Activated naive CD8-positive, alpha-beta T cell treated with anti-CD3 and anti-CD28 coated beads, Interleukin-2, amount 50 U/mL, for 16 hours (primary cell): ENCODE measurements around the gene F3.

ENCODE experiments used
- DNase-seq: peaks from one replicate; pipeline ENCODE4 v3.0.0-alpha.2; 2020; ENCODE audit warnings: low read depth, low spot score

F3 gene

DNA sequence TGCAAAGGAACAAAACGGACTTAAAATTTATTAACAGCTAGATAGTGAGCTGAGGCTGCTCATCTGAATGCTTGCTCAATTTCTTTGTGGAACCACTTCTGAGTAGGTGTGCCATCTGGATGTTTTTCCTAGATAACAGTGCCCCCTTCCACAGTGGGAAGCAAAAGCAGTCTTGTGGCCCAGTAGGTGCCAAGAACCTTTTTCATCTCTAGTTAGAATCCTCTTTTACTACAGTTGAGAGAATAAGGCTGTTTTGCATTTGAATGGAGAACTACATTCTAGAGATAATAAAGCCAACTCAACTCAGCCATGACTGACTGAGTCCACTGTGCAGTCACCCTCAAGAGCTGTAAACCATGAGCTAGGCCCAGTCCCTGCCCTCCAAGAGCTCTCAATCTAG, 13.3 kb downstream of the F3 start:
- no peak for DNase-seq

- DNase-seq, result no peak
Measured at GRCh38 chr1:94527447-94528031, 14.0 kb downstream of the F3 start.

DNA sequence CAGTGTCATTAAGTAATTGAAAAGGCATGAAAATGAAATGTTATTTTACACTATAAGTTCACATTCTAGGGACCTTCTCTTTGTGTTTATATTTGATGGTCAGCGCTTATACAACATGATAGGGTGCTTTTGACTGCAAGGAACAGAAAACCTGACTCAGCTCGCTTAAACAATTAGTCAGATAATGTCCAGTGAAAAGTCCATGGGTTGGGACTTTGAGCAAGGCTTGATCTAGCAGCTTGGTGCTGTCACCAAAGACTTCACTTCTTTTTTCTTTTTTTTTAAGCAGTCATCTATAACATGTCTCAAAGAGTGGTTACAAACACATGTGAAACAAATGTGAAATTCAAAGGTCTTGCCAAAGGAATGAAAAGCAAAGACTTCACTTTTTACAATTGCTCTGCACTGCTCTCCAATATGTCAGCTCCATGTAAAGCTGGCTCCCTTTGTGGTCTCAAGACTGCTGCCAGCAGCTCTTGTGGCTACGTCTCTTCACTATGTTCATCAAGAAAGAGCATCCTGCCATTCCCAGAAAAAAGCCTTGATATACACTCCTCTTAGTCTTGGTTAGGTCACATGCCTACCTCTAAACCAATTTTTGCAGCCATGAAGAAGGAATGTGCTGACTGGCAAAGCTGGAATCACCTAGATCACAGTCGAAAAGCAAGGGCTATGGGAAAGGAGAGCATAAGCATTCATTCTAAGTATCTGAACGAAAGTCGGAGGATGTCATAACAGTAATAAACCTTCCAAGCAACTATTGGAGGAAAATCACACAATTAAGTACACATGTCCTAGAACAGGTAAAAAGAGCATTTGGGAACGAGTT, 15.2 kb downstream of the F3 start:
- no peak for DNase-seq

DNA sequence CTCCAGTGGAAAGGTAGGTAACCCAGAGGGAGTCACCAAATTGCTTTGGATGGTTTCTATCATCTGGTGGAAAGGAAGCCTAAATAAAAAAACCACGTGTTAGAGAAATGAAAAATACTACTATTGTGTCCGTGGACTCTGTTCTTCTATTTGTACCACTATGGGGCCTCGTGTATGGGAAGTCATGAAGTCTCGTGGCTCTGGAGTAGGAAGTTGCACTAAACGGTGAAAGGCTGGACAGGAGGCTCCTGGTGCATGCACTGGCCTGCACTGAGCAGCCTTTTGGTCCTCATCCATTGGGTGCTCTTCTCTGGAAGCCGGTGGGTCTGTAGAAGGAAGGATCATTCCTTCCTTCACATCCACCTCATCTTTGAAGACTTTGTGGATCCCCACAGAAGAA, 17.0 kb downstream of the F3 start:
- no peak for DNase-seq

DNA sequence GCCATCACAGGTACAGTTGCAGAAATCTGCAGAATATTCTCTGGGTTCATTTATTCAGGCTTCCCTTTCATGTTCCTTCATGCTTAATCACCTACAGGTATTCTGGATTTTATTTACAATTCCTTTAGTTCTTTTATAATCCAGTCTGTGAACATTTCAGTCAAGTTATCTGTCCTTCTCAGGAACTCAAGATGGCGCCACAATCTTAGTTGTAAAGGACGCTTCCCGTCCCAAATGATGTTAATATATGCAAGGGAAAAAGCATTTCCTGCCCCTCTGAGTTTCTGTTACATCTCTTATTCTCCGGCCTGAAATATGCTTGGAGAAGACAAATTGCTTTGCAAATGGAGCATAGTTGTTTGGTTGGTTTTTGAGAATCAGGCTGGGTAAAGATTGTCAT, 19.3 kb downstream of the F3 start:
- DNase-seq, result no peak

GRCh38 chr1:94519351-94519750, 22.2 kb downstream of the F3 start:
- DNase-seq, result no peak

- DNase-seq, result no peak
Measured at GRCh38 chr1:94515296-94515947, 26.1 kb downstream of the F3 start.

- no peak for DNase-seq
Measured at GRCh38 chr1:94514095-94514727, 27.3 kb downstream of the F3 start.

DNA sequence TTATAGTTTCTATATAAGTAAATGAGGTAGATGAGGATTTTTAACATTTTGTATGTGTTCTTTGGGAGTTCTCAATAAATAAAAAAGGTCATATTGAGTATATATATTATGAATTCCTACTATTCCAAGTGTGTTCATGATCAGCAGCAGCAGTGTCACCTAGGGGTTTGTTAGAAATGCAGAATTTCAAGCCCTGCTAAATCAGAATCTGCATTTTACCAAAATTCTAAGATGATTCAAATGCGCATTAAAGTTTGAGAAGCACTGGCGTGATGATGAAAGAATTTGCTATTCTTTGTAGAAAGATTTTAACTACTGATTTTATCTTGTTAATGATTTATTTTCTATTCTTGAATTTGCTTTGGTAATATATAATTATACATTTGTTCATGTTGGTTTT, 28.7 kb downstream of the F3 start:
- DNase-seq, result no peak

DNA sequence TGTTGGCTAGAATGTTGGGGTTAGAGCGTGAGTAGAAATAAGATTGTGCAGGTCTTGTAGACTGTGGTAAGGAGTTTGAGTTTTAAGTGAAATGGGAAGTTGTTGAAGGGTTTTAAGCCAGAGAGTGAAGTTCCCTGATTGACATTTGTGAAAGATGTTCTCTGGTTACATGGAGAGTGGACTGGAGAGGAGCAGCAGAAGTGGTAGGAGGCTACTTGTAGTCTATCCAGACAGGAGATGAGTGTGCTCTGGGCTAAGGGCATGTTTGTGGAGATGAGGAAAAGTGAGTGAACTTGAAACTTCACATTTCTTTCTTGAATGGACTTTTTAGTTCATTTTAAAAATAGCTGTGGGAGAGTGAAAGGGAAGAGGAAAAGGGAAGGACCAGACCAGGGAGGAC, 37.0 kb downstream of the F3 start:
- no peak for DNase-seq

GRCh38 chr1:94503153-94503552, 38.4 kb downstream of the F3 start:
- DNase-seq, result no peak

GRCh38 chr1:94501935-94502334, 39.6 kb downstream of the F3 start:
- DNase-seq, result no peak

- no peak for DNase-seq
Measured at GRCh38 chr1:94501426-94501825, 40.1 kb downstream of the F3 start.

GRCh38 chr1:94496076-94496755, 45.3 kb downstream of the F3 start:
- DNase-seq, result no peak

DNA sequence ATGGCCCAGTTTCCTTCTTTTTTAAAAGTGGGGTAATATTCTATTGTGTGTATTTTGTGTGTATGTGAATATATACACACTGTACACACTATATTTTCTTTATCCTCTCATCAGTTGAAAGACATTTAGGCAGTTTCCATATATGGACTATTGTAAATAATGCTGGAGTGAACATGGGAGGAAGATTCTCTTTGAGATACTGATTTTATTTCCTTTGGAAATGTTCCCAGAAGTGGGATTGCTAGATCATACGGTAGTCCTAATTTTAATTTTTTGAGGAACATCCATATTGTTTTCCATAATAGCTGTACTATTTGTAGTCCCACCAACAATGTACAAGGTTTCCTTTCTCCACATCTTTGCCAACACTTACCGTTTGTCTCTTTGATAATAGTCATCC, 51.0 kb downstream of the F3 start:
- DNase-seq, result no peak

GRCh38 chr1:94486990-94487389, 54.6 kb downstream of the F3 start:
- no peak for DNase-seq

DNA sequence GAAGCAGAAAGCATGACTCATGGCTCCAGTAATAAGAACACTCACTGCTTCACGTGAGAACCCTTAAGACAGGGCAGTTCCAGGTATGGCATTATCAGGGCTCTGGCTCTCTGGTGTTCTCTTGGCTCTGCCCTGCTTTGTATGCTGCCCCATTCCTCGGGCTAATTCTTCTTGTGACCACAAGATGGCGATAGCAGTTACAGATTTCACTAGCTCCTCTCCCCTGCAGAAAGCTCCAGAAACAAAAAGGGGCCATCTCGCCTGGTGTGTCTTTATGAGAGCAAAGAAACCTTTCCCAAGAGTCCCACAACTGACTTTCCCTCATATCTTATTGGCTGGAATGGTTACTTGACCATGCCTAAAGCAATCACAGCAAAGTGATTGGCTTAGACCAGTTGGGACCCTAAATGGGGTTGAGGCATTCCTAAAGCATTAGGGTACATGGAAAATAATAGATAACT, 60.1 kb downstream of the F3 start:
- no peak for DNase-seq

DNA sequence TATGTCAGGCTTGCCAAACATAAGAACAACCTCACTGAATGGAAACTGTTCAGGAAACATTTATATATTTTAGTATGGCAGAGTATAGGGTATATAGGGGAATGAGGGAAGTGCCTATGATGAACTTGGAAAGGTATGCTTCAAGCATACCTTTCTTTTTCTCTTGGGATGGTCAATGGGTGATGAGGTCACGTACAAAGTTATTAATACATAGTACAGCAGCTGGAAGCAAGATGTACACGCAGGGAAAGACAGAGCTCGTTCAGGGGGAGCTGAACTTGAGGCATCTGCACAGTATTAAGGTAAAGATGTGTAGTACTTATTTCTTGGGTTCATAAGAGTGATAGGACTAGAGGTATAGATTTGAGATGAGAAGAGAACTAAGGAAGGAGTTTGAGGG, 61.9 kb downstream of the F3 start:
- DNase-seq, result no peak
